22Rv1 (cell line): ENCODE data around the gene RIN2.

Experiments
- CTCF ChIP-seq: fragments of 450-650 bp; IDR thresholded peaks from 2 replicates; pipeline ENCODE4 v1.5.1; 2017; ENCODE audit warnings: mild to moderate bottlenecking
- ZFX ChIP-seq: fragments of 450-650 bp; IDR thresholded peaks from 2 replicates; pipeline ENCODE4 v1.6.1; 2017; ENCODE audit warnings: antibody characterized with exemption, borderline replicate concordance

GRCh38 chr20:19787366-19787765 lies 29.3 kb downstream of the RIN2 start:
- TF ChIP-seq CTCF = no peak
- TF ChIP-seq ZFX = no peak
